SK-N-SH (cell line): ENCODE results near the gene SPTBN1. TPM values are rescaled to one million over a fixed set of nuclear protein-coding genes. Genes with fewer than 3 reads are reported as not detected.
A peak's percentile ranks its signal among the peaks of the same experiment; 100 is the strongest.

ENCODE experiments used
- CTCF ChIA-PET: fragments of 300-600, 350-600 bp; formaldehyde crosslinking; extraction: SDS; loops from one replicate; lab custom pipeline; 2021; lab: Yijun Ruan, JAX
- POLR2A ChIA-PET: fragments of 350-600 bp; sonication (Branson Sonifier 250); formaldehyde crosslinking; extraction: SDS; loops from one replicate; lab custom pipeline; 2020; ENCODE audit warnings: antibody characterized with exemption, inconsistent platforms; lab: Yijun Ruan, JAX
- DNase-seq: peaks from one replicate; pipeline ENCODE4 v3.0.0; 2012
- H2AFZ ChIP-seq: fragments of 200-600 bp; sonication (generic); 2 replicates; pipeline ENCODE4 v1.8.1; 2016; ENCODE audit warnings: antibody characterized with exemption, mild to moderate bottlenecking, low read depth
- H3F3A ChIP-seq: fragments of 200-600 bp; sonication (generic); replicated peaks from 2 replicates; pipeline ENCODE3; 2016; ENCODE audit warnings: antibody characterized with exemption, mild to moderate bottlenecking; ENCODE audit not compliant: insufficient read depth
- H3K27ac ChIP-seq, 2 experiments: fragments of 200-500 bp in 1 of 2; fragments of 200-600 bp in 1 of 2; sonication (Bioruptor generic) in 1 of 2; sonication (generic), shearing (Covaris generic) in 1 of 2; 2 replicates each; pipeline versions ENCODE4 v1.5.1 to v1.6.1; 2014 to 2016; ENCODE audit warnings: low read depth in 2 of 2, inconsistent platforms in 1 of 2, low read length in 1 of 2, mild to moderate bottlenecking in 1 of 2, mixed read lengths in 1 of 2
- H3K27me3 ChIP-seq: fragments of 200-600 bp; sonication (generic), shearing (Covaris generic); 2 replicates; pipeline ENCODE4 v1.6.1; 2016; ENCODE audit warnings: mixed run types; ENCODE audit not compliant: insufficient read depth
- H3K36me3 ChIP-seq, 2 experiments: fragments of 200-500 bp in 1 of 2; fragments of 200-600 bp in 1 of 2; sonication (Bioruptor generic) in 1 of 2; sonication (generic) in 1 of 2; replicated peaks in 1 of 2; 2 replicates each; pipeline versions ENCODE3 to v1.5.1; 2014 to 2016; ENCODE audit warnings: low read length in 1 of 2, mild to moderate bottlenecking in 1 of 2; ENCODE audit not compliant: insufficient read depth in 2 of 2, control insufficient read depth in 1 of 2
- H3K4me1 ChIP-seq, 2 experiments: fragments of 200-500 bp in 1 of 2; fragments of 200-600 bp in 1 of 2; sonication (Bioruptor generic) in 1 of 2; sonication (generic), shearing (Covaris generic) in 1 of 2; 2 replicates each; pipeline versions ENCODE4 v1.5.1 to v1.6.1; 2014 to 2016; ENCODE audit warnings: low read depth in 1 of 2, low read length in 1 of 2, mixed run types in 1 of 2; ENCODE audit not compliant: insufficient read depth in 2 of 2, control insufficient read depth in 1 of 2
- H3K4me2 ChIP-seq: fragments of 200-600 bp; sonication (generic), shearing (Covaris generic); 2 replicates; pipeline ENCODE4 v1.6.1; 2017; ENCODE audit warnings: mixed run types
- H3K4me3 ChIP-seq, 2 experiments: fragments of 200-500 bp in 1 of 2; fragments of 200-600 bp in 1 of 2; sonication (Bioruptor generic) in 1 of 2; sonication (generic), shearing (Covaris generic) in 1 of 2; 2 replicates each; pipeline versions ENCODE4 v1.5.1 to v1.8.1; 2014 to 2016; ENCODE audit warnings: low read depth in 2 of 2, inconsistent platforms in 1 of 2, low read length in 1 of 2, mild to moderate bottlenecking in 1 of 2, mixed read lengths in 1 of 2, moderate library complexity in 1 of 2
- H3K79me2 ChIP-seq: fragments of 200-600 bp; sonication (generic); 2 replicates; pipeline ENCODE4 v1.8.1; 2017; ENCODE audit warnings: mild to moderate bottlenecking; ENCODE audit not compliant: insufficient read depth
- H3K9ac ChIP-seq: fragments of 200-600 bp; sonication (generic); 2 replicates; pipeline ENCODE4 v1.6.1; 2017; ENCODE audit warnings: mixed run types
- H3K9me2 ChIP-seq: fragments of 200-600 bp; sonication (generic); 2 replicates; pipeline ENCODE4 v1.6.1; 2017; ENCODE audit warnings: mixed run types
- H3K9me3 ChIP-seq: fragments of 200-600 bp; sonication (generic); 2 replicates; pipeline ENCODE4 v1.6.1; 2017; ENCODE audit warnings: mixed run types, mild to moderate bottlenecking, moderate library complexity
- H4K20me1 ChIP-seq: fragments of 200-600 bp; sonication (generic); 2 replicates; pipeline ENCODE4 v1.6.1; 2017; ENCODE audit warnings: mild to moderate bottlenecking, mixed run types; ENCODE audit not compliant: insufficient read depth
- EP300 ChIP-seq, 2 experiments: IDR thresholded peaks; 2 replicates each; pipeline versions ENCODE4 v1.4.0 to v1.6.1; 2012; ENCODE audit warnings: borderline replicate concordance in 1 of 2, low read depth in 1 of 2, low read length in 1 of 2
- FOSL2 ChIP-seq: IDR thresholded peaks from 2 replicates; pipeline ENCODE4 v1.4.0; 2012; ENCODE audit warnings: low read depth, mild to moderate bottlenecking, moderate library complexity, borderline replicate concordance
- FOXJ3 ChIP-seq: sonication (generic); formaldehyde crosslinking; IDR thresholded peaks from 2 replicates; pipeline ENCODE4 v1.5.1; 2020; ENCODE audit warnings: mild to moderate bottlenecking, missing genetic modification reagents
- FOXM1 ChIP-seq: IDR thresholded peaks from 2 replicates; pipeline ENCODE4 v1.4.0; 2012; ENCODE audit warnings: low read depth, mild to moderate bottlenecking
- GABPA ChIP-seq: IDR thresholded peaks from 2 replicates; pipeline ENCODE4 v1.4.0; 2012; ENCODE audit warnings: low read depth, mild to moderate bottlenecking
- NFIC ChIP-seq: IDR thresholded peaks from 2 replicates; pipeline ENCODE4 v1.4.0; 2012; ENCODE audit warnings: borderline replicate concordance
- NRF1 ChIP-seq: IDR thresholded peaks from 2 replicates; pipeline ENCODE4 v1.6.1; 2012; ENCODE audit warnings: low read depth, mild to moderate bottlenecking, low read length
- POLR2AphosphoS5 ChIP-seq: IDR thresholded peaks from 2 replicates; pipeline ENCODE4 v1.6.1; 2012; ENCODE audit warnings: low read depth, low read length
- RXRA ChIP-seq: IDR thresholded peaks from 2 replicates; pipeline ENCODE4 v1.4.0; 2012; ENCODE audit warnings: low read depth, mild to moderate bottlenecking, borderline replicate concordance
- SIN3A ChIP-seq: IDR thresholded peaks from 2 replicates; pipeline ENCODE4 v1.6.1; 2012; ENCODE audit warnings: low read depth, mild to moderate bottlenecking, low read length, moderate library complexity, borderline replicate concordance
- TCF12 ChIP-seq: IDR thresholded peaks from 2 replicates; pipeline ENCODE4 v1.4.0; 2012
- TEAD4 ChIP-seq: IDR thresholded peaks from 2 replicates; pipeline ENCODE4 v1.4.0; 2012; ENCODE audit warnings: mild to moderate bottlenecking, borderline replicate concordance; ENCODE audit not compliant: insufficient read depth
- YY1 ChIP-seq: IDR thresholded peaks from 2 replicates; pipeline ENCODE4 v1.4.0; 2012; ENCODE audit warnings: low read depth, mild to moderate bottlenecking
- WGBS: methylation state at CpG from one replicate; pipeline ENCODE4 v1.1.6; 2017; ENCODE audit warnings: low lambda C conversion rate; 5-methylcytosine and 5-hydroxymethylcytosine counted together
- polyA plus RNA-seq, 3 experiments: library from polyadenylated mRNA; depleted of rRNA; stranded (reverse); fragments of >200 nt; gene quantifications; 2 replicates each; pipeline ENCODE4 v1.2.3, GENCODE V29; 2012
- TF ChIP-seq, protein P1 (sequence below): fragments of 150-350 bp; IDR thresholded peaks from 2 replicates; pipeline ENCODE4 v1.6.1; 2017; ENCODE audit warnings: antibody characterized with exemption, low read length, low read depth, borderline replicate concordance
- TF ChIP-seq, protein P2 (sequence below): IDR thresholded peaks from 2 replicates; pipeline ENCODE4; 2012

Gene SPTBN1
- polyA plus RNA-seq, 1 of the 3 experiments (the other 2 are of a cell fraction): 29.1 TPM

DNA sequence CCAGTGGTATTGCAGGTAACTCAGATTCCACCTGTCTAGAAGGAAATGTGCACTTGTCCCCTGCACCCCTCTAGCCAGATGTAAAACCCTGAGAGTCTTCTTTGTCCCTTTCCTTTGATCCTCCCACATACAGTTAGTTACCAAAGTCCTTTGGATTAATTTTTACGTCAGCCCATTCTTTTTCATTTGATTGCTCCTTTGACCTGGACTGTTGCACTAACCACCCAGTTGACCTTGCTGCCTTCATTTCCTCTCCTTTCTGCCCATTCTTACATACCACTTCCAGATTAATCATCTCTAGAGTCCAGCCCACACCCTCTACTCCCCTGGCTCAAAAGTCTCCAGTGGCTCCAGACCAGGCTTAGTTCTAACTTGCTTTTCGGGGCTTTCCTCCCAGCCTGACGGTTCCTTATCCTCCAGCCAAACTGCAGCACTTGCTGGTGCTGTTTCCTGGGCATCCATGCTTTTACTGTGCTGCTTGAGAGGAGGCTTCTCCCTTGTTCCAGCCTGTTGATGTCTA, 99.3 kb downstream of the SPTBN1 start:
- 93% methylated on average over 3 of the region's 3 CpGs for WGBS
- DNase-seq: no peak
- TF ChIP-seq YY1 (no peak), GABPA (no peak), FOXJ3 (no peak), POLR2AphosphoS5 (no peak), NFIC (no peak), SIN3A (no peak), TEAD4 (no peak), RXRA (no peak), FOXM1 (no peak), TCF12 (no peak)
- TF ChIP-seq, protein P1, sequence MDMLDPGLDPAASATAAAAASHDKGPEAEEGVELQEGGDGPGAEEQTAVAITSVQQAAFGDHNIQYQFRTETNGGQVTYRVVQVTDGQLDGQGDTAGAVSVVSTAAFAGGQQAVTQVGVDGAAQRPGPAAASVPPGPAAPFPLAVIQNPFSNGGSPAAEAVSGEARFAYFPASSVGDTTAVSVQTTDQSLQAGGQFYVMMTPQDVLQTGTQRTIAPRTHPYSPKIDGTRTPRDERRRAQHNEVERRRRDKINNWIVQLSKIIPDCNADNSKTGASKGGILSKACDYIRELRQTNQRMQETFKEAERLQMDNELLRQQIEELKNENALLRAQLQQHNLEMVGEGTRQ: no peak
- Histone ChIP-seq H3K27me3 (no peaks in the 10 kb centered on the region), H3K79me2 (peaks cover 34% of the 10 kb centered on the region), H3K9ac (no peak overlapping the region), H3K4me3 (no peak overlapping the region), H3K9me2 (no peaks in the 10 kb centered on the region), H3F3A (peaks cover 24% of the 10 kb centered on the region), H3K27ac (no peak overlapping the region), H2AFZ (no peak overlapping the region), H3K36me3 (no peaks in the 10 kb centered on the region), H3K4me1 (peaks cover 6 to 21% of the 10 kb centered on the region in 2 experiments), H4K20me1 (0 out of 2 replicates have a peak, but pooled peaks cover 6% of the 10 kb centered on the region), H3K4me2 (no peak overlapping the region), H3K9me3 (no peaks in the 10 kb centered on the region)
- ChIA-PET POLR2A (no interaction called here), CTCF (no interaction called here)

DNA sequence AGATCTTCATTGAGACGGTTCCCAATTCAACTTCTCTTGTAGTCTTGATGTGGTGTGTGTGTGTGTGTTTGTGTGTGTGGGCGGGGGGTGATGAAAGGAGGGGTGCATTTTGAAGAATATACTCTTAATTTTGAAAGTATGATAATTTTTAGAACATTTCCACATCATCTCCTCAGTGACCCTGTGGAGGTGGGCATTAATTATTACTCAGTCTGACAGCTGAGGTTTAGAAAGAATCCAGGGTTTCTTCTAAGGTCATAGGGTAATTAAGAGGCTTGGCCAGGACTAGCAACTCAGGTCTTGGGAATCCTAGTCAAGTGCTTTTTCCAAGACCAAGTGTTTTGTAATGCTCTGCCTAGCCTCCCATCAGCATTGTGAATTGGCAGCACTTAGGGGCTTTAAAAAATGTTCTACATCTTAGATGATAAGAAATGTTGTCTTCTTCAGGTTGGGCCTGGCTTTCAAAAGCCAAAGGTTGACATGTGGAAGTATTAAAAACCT, 100.5 kb downstream of the SPTBN1 start:
- H3K36me3 ChIP-seq: no peaks in the 10 kb centered on the region
- WGBS: 93% methylated on average over 2 of the region's 2 CpGs
- H3K79me2 ChIP-seq: peaks cover 47% of the 10 kb centered on the region
- CTCF ChIA-PET: interaction anchor here (1.3 to 1.6 kb wide), 3 partner anchors 33 to 450 kb away, joined by 3 to 7 read pairs (median 4); no protein-coding TSS in a partner anchor
- no peak for DNase-seq
- peaks cover 34% of the 10 kb centered on the region for H3F3A ChIP-seq
- H3K9ac ChIP-seq: no peak overlapping the region
- H3K9me3 ChIP-seq: no peaks in the 10 kb centered on the region
- peak overlapping the region; percentile 94 to 95; a peak in 2 of 4 replicates for H3K27ac ChIP-seq
- H4K20me1 ChIP-seq: 0 out of 2 replicates have a peak, but pooled peaks cover 6% of the 10 kb centered on the region
- H3K27me3 ChIP-seq: no peaks in the 10 kb centered on the region
- no peak overlapping the region for H2AFZ ChIP-seq
- TF ChIP-seq TCF12: peak; percentile 28; the same call in 1 of the 2 replicates
- TF ChIP-seq EP300 (IDR thresholded peaks at IDR 0.05; ENCODE audit: borderline replicate concordance in 1 of 2, low read depth in 1 of 2, low read length in 1 of 2): no peak
- no peak for TF ChIP-seq NRF1
- no peak for TF ChIP-seq FOSL2
- TF ChIP-seq, protein P2, sequence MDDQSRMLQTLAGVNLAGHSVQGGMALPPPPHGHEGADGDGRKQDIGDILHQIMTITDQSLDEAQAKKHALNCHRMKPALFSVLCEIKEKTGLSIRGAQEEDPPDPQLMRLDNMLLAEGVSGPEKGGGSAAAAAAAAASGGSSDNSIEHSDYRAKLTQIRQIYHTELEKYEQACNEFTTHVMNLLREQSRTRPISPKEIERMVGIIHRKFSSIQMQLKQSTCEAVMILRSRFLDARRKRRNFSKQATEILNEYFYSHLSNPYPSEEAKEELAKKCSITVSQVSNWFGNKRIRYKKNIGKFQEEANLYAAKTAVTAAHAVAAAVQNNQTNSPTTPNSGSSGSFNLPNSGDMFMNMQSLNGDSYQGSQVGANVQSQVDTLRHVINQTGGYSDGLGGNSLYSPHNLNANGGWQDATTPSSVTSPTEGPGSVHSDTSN: peak; percentile 62; the same call in 1 of the 2 replicates
- POLR2A ChIA-PET: no interaction called here
- peaks cover 15 to 21% of the 10 kb centered on the region in 2 experiments for H3K4me1 ChIP-seq
- no peak overlapping the region for H3K4me3 ChIP-seq
- H3K9me2 ChIP-seq: no peaks in the 10 kb centered on the region
- 0 out of 2 replicates have a peak overlapping the region, but pooled peaks have one; percentile 84 for H3K4me2 ChIP-seq
